Muscle of leg (tissue), 11 donors: ENCODE data around the gene BACE2. TPM values are rescaled to one million over a fixed set of nuclear protein-coding genes. Genes with fewer than 3 reads are reported as not detected.

Experiments
- DNase-seq: peaks from one replicate; pipeline ENCODE4 v3.0.0; 2013
- H3K27ac ChIP-seq: one replicate; pipeline ENCODE4 v1.5.1; 2013; ENCODE audit warnings: mild to moderate bottlenecking, low read length, control low read depth
- H3K27me3 ChIP-seq: one replicate; pipeline ENCODE4 v1.6.1; 2013; ENCODE audit warnings: low read length; ENCODE audit not compliant: control insufficient read depth, insufficient read depth
- H3K36me3 ChIP-seq: one replicate; pipeline ENCODE4 v1.6.1; 2013; ENCODE audit warnings: low read length; ENCODE audit not compliant: control insufficient read depth, insufficient read depth
- H3K4me1 ChIP-seq: one replicate; pipeline ENCODE4 v1.6.1; 2013; ENCODE audit warnings: low read length; ENCODE audit not compliant: control insufficient read depth, insufficient read depth
- H3K4me3 ChIP-seq: one replicate; pipeline ENCODE4 v1.5.1; 2013; ENCODE audit warnings: low read length, control low read depth
- H3K9me3 ChIP-seq: replicated peaks from 2 replicates; pipeline ENCODE4 v1.6.1; 2013; ENCODE audit warnings: low read depth, low read length; ENCODE audit not compliant: control insufficient read depth
- whole genome bisulfite sequencing: methylation state at CpG from one replicate; pipeline ENCODE4 v1.1.5; 2013; ENCODE audit warnings: missing lambda C conversion rate; ENCODE audit not compliant: insufficient coverage; 5-methylcytosine and 5-hydroxymethylcytosine counted together
- polyA plus RNA-seq, 8 donors: library from polyadenylated mRNA; unstranded; fragments of 120-200 nt; gene quantifications; one replicate each; pipeline versions ENCODE4 v1.2.1 to v1.2.3, GENCODE V29; 2013; ENCODE audit warnings: inconsistent platforms in 1 of 8, low replicate concordance in 1 of 8; ENCODE audit not compliant: insufficient read length in 8 of 8, insufficient read depth in 1 of 8
- total RNA-seq: library from RNA; stranded (reverse); fragments of 120-200 nt; gene quantifications from one replicate; pipeline ENCODE4 v1.2.4, GENCODE V29; 2013

Gene BACE2
- total and polyA plus RNA-seq, 9 donors = 28.6 to 56.1 (median 39.3) TPM

GRCh38 chr21:41162096-41162495 is 5.9 kb upstream of the BACE2 start:
- whole genome bisulfite sequencing = 77% methylated on average over 3 of the region's 5 CpGs
- H3K27ac ChIP-seq = no peak overlapping the region
- H3K36me3 ChIP-seq = no peaks in the 10 kb centered on the region
- H3K9me3 ChIP-seq = peaks cover 6% of the 10 kb centered on the region
- no peak for DNase-seq
- no peaks in the 10 kb centered on the region for H3K4me1 ChIP-seq
- no peak overlapping the region for H3K4me3 ChIP-seq
- H3K27me3 ChIP-seq = no peaks in the 10 kb centered on the region

- 81% methylated on average over 8 of the region's 8 CpGs for WGBS
- no peak for DNase-seq
These were observed 4.9 kb upstream of the BACE2 start for GRCh38 chr21:41163091-41163490.

GRCh38 chr21:41164052-41164451 is 3.9 kb upstream of the BACE2 start:
- Histone ChIP-seq H3K36me3 (no peaks in the 10 kb centered on the region), H3K27me3 (peaks cover 3% of the 10 kb centered on the region), H3K4me1 (peaks cover 1% of the 10 kb centered on the region), H3K27ac (no peak overlapping the region), H3K4me3 (no peak overlapping the region), H3K9me3 (no peaks in the 10 kb centered on the region)
- DNase-seq = no peak
- WGBS = no CpG with 5 or more reads among the region's 4 CpGs

More at GRCh38 chr21:41163091-41163490, 4.9 kb upstream of the BACE2 start:
- Histone ChIP-seq H3K36me3 (no peaks in the 10 kb centered on the region), H3K27ac (no peak overlapping the region), H3K27me3 (no peaks in the 10 kb centered on the region), H3K4me3 (no peak overlapping the region), H3K9me3 (peaks cover 4% of the 10 kb centered on the region), H3K4me1 (no peaks in the 10 kb centered on the region)

- Histone ChIP-seq H3K4me1 (peaks cover 8% of the 10 kb centered on the region), H3K9me3 (no peaks in the 10 kb centered on the region), H3K27me3 (peaks cover 3% of the 10 kb centered on the region), H3K27ac (no peak overlapping the region), H3K4me3 (no peak overlapping the region), H3K36me3 (no peaks in the 10 kb centered on the region)
- WGBS = 87% methylated on average over 4 of the region's 11 CpGs
- no peak for DNase-seq
These were observed 2.8 kb upstream of the BACE2 start for GRCh38 chr21:41164981-41165655.

- H3K36me3 ChIP-seq = no peaks in the 10 kb centered on the region
- 0% methylated on average over 4 of the region's 14 CpGs for WGBS
- H3K27ac ChIP-seq = peak overlapping the region; percentile 94
- no peaks in the 10 kb centered on the region for H3K9me3 ChIP-seq
- peak; percentile 63 for DNase-seq
- peaks cover 13% of the 10 kb centered on the region for H3K4me1 ChIP-seq
- H3K27me3 ChIP-seq = peaks cover 8% of the 10 kb centered on the region
- peak overlapping the region; percentile 72 for H3K4me3 ChIP-seq
These were observed 1.1 kb upstream of the BACE2 start for GRCh38 chr21:41166884-41167283.

GRCh38 chr21:41168391-41169257 is 664 bp downstream of the BACE2 start:
- H3K36me3 ChIP-seq = no peaks in the 10 kb centered on the region
- peak; percentile 85 for DNase-seq
- peak overlapping the region; percentile 84 for H3K4me3 ChIP-seq
- under 1% methylated on average over 54 of the region's 75 CpGs for WGBS
- H3K4me1 ChIP-seq = peaks cover 13% of the 10 kb centered on the region
- peak overlapping the region; percentile 91 for H3K27ac ChIP-seq
- peaks cover 8% of the 10 kb centered on the region for H3K27me3 ChIP-seq
- H3K9me3 ChIP-seq = no peaks in the 10 kb centered on the region

- H3K27ac ChIP-seq = peak overlapping the region; percentile 76
- no peaks in the 10 kb centered on the region for H3K36me3 ChIP-seq
- no CpG with 5 or more reads among the region's 3 CpGs for WGBS
- H3K27me3 ChIP-seq = peaks cover 8% of the 10 kb centered on the region
- H3K4me3 ChIP-seq = peak overlapping the region; percentile 84
- peaks cover 13% of the 10 kb centered on the region for H3K4me1 ChIP-seq
- DNase-seq = no peak
- no peaks in the 10 kb centered on the region for H3K9me3 ChIP-seq
These were observed 1.3 kb downstream of the BACE2 start for GRCh38 chr21:41169258-41169576.

- peak; percentile 22 for DNase-seq
- Histone ChIP-seq H3K9me3 (no peaks in the 10 kb centered on the region), H3K36me3 (no peaks in the 10 kb centered on the region), H3K4me3 (no peak overlapping the region), H3K4me1 (peaks cover 15% of the 10 kb centered on the region), H3K27me3 (peaks cover 8% of the 10 kb centered on the region), H3K27ac (no peak overlapping the region)
- WGBS = 62% methylated on average over 4 of the region's 6 CpGs
These were observed 1.7 kb downstream of the BACE2 start for GRCh38 chr21:41169701-41170100.

- peaks cover 8% of the 10 kb centered on the region for H3K27me3 ChIP-seq
- no CpG with 5 or more reads among the region's 2 CpGs for WGBS
These were observed 2.5 kb downstream of the BACE2 start for GRCh38 chr21:41170442-41170841.

GRCh38 chr21:41170859-41171609 is 3.1 kb downstream of the BACE2 start:
- Histone ChIP-seq H3K4me1 (peaks cover 21% of the 10 kb centered on the region), H3K9me3 (no peaks in the 10 kb centered on the region), H3K36me3 (no peaks in the 10 kb centered on the region), H3K27me3 (peaks cover 8% of the 10 kb centered on the region), H3K27ac (peak overlapping the region; percentile 76), H3K4me3 (no peak overlapping the region)
- WGBS = 97% methylated on average over 7 of the region's 15 CpGs
- peak; percentile 38 for DNase-seq

More at GRCh38 chr21:41170442-41170841, 2.5 kb downstream of the BACE2 start:
- peak; percentile 38 for DNase-seq
- Histone ChIP-seq H3K4me3 (no peak overlapping the region), H3K9me3 (no peaks in the 10 kb centered on the region), H3K27ac (peak overlapping the region; percentile 76), H3K4me1 (peaks cover 19% of the 10 kb centered on the region), H3K36me3 (no peaks in the 10 kb centered on the region)
